BE2C (cell line): ENCODE data around the gene WWP2.
"Not testable (repeated sequence)": the region's sequence is repeated elsewhere in the genome, so short reads cannot be mapped to it uniquely, and the experiment has no call there.

Source experiments
- DNase-seq: peaks from one replicate; pipeline ENCODE4 v3.0.0-alpha.2; 2020
- H3K27me3 ChIP-seq: fragments of 250-450 bp; sonication (Bioruptor Pico); 2 replicates; pipeline ENCODE4 v1.5.1; 2020; ENCODE audit warnings: mild to moderate bottlenecking
- H3K36me3 ChIP-seq: fragments of 250-450 bp; sonication (Bioruptor Pico); 2 replicates; pipeline ENCODE4 v1.5.1; 2020; ENCODE audit warnings: mild to moderate bottlenecking
- H3K4me1 ChIP-seq: fragments of 250-450 bp; sonication (Bioruptor Pico); 2 replicates; pipeline ENCODE4 v1.5.1; 2020
- H3K4me3 ChIP-seq: 2 replicates; pipeline ENCODE4 v1.5.1; 2011; ENCODE audit warnings: low read depth, low read length
- H3K9me3 ChIP-seq: fragments of 250-450 bp; sonication (Bioruptor Pico); 2 replicates; pipeline ENCODE4 v1.5.1; 2020
- TF ChIP-seq, protein P1 (sequence below): IDR thresholded peaks from 2 replicates; pipeline ENCODE4 v1.5.1; 2012; ENCODE audit warnings: mild to moderate bottlenecking, low read depth, low read length

The WWP2 gene

DNA sequence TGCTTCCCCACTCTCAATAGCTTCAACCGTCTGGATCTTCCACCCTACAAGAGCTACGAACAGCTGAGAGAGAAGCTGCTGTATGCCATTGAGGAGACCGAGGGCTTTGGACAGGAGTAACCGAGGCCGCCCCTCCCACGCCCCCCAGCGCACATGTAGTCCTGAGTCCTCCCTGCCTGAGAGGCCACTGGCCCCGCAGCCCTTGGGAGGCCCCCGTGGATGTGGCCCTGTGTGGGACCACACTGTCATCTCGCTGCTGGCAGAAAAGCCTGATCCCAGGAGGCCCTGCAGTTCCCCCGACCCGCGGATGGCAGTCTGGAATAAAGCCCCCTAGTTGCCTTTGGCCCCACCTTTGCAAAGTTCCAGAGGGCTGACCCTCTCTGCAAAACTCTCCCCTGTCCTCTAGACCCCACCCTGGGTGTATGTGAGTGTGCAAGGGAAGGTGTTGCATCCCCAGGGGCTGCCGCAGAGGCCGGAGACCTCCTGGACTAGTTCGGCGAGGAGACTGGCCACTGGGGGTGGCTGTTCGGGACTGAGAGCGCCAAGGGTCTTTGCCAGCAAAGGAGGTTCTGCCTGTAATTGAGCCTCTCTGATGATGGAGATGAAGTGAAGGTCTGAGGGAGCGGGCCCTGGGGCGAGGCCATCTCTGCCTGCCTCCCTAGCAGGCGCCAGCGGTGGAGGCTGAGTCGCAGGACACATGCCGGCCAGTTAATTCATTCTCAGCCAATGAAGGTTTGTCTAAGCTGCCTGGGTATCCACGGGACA lies 177.9 kb downstream of the WWP2 start:
- Histone ChIP-seq H3K4me1 (peaks cover 18% of the 10 kb centered on the region), H3K9me3 (no peaks in the 10 kb centered on the region), H3K27me3 (no peaks in the 10 kb centered on the region), H3K36me3 (peaks cover 4% of the 10 kb centered on the region; the same call in 1 of the 2 replicates), H3K4me3 (no peak overlapping the region)
- no peak for DNase-seq
- TF ChIP-seq, protein P1, sequence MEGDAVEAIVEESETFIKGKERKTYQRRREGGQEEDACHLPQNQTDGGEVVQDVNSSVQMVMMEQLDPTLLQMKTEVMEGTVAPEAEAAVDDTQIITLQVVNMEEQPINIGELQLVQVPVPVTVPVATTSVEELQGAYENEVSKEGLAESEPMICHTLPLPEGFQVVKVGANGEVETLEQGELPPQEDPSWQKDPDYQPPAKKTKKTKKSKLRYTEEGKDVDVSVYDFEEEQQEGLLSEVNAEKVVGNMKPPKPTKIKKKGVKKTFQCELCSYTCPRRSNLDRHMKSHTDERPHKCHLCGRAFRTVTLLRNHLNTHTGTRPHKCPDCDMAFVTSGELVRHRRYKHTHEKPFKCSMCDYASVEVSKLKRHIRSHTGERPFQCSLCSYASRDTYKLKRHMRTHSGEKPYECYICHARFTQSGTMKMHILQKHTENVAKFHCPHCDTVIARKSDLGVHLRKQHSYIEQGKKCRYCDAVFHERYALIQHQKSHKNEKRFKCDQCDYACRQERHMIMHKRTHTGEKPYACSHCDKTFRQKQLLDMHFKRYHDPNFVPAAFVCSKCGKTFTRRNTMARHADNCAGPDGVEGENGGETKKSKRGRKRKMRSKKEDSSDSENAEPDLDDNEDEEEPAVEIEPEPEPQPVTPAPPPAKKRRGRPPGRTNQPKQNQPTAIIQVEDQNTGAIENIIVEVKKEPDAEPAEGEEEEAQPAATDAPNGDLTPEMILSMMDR = no peak

DNA sequence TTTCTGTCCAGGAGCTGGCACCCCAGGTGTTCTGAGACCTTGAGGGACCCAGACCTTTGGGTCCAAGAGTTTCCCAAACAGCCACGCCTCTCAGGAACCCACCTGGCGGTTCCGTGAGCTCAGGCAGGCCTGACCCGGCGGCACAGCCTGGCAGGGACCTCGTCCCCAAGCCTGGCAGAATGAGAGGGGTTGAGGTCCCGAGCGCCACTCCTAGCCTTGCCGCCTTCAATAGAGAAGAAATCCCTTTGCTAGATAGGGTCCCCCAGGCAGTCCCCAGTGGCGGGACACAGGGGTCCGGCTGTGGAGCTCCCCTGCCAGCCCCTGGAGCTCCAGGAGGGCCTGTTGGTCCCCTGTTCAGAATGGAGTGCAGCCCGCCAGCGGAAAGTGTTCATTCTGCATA lies 178.5 kb downstream of the WWP2 start:
- Histone ChIP-seq H3K36me3 (peaks cover 4% of the 10 kb centered on the region; the same call in 1 of the 2 replicates), H3K4me3 (no peak overlapping the region), H3K9me3 (no peaks in the 10 kb centered on the region), H3K27me3 (no peaks in the 10 kb centered on the region), H3K4me1 (peaks cover 18% of the 10 kb centered on the region)
- DNase-seq = no peak
- TF ChIP-seq, protein P1 = no peak

DNA sequence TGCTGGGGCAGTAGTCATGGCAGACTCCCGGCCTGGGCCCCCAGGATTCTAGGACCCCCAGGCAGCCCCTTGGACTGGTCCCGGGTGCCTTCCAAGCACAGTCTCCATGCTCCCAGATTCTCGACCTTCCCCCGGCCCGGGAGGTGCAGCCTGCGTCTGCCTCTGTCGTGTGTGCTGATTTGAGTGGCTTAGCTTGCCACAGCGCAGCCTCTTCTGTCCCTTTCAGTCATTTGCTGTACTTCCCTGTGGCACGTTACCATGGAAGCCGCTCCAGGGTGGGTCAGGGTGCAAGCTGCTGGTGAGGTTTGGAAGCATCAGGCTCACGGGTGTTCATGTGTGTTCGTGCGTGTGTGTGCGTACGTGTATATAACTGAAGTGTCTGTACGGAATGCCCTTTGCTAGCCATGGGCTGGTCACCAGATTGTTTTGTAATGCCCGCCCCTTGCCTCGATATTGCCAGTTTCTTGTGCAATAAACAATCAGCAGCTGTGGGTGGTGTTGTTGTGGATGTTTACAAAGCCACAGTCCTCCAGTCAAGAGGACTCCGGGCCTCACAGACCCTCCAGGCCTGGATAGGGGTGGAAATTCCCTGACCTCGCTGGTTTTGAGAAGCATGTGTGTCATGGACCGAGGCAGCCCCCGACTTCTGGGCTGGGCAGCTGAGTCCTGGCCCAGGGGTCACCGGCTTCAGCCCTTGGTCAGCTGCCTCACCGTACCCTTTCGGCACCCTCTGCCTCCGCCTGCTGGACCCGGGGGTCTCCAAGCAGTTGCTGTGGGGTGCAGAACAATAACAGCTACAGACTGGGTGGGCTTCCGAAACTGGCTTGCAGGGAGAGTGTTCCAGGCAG lies 179.3 kb downstream of the WWP2 start:
- H3K36me3 ChIP-seq = peaks cover 4% of the 10 kb centered on the region; the same call in 1 of the 2 replicates
- TF ChIP-seq, protein P1 = no peak
- peaks cover 18% of the 10 kb centered on the region for H3K4me1 ChIP-seq
- H3K4me3 ChIP-seq = no peak overlapping the region
- H3K9me3 ChIP-seq = no peaks in the 10 kb centered on the region
- no peaks in the 10 kb centered on the region for H3K27me3 ChIP-seq
- DNase-seq = no peak

DNA sequence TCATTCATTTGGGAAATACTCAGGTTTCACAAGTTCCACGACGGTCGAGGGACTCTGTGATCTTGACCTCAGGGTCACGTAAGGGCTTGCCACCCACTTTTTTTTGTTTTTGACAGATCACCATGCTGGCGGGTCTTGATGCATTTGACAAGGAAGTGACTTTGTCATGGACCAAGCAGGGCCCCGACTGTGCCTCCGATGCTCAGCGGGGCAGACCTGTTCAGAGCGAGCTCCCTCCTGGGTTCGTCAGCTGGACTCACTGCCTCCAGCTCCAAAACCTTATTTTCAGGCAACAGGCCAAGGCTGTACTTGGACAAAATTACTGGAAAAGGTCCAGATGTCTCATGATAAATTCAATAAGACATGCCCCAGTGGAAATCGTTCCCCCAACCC lies 180.0 kb downstream of the WWP2 start:
- no peaks in the 10 kb centered on the region for H3K9me3 ChIP-seq
- peak; percentile 62 for DNase-seq
- no peaks in the 10 kb centered on the region for H3K27me3 ChIP-seq
- no peak overlapping the region for H3K4me3 ChIP-seq
- H3K4me1 ChIP-seq = peaks cover 18% of the 10 kb centered on the region
- peaks cover 4% of the 10 kb centered on the region; the same call in 1 of the 2 replicates for H3K36me3 ChIP-seq
- TF ChIP-seq, protein P1 = no peak

DNA sequence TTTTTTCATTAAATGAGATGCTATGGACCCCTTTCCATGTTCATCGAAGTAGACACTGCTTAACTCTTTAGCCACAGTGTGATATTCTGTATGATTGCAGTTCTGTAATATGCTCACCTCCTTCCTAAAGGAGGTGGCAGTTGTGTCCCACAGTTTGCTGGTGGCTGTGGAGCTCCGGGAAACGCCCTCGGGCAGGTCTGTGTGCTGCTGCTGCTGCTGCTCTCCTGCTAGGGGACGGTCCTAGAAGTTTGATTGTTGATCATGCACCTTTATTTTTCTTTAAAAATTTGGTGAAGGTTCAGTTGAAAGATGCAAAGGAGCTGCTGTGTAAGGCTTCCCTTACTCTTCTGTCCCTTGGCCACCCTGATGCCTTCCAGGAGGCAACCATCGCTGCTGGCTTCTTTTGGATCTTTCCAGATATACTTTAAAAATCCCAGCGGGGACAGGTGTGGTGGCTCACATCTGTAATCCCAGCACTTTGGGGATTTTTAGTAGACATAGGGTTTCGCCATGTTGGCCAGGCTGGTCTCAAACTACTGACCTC lies 180.6 kb downstream of the WWP2 start:
- Histone ChIP-seq H3K4me3 (no peak overlapping the region), H3K9me3 (no peaks in the 10 kb centered on the region), H3K27me3 (no peaks in the 10 kb centered on the region), H3K36me3 (peaks cover 1% of the 10 kb centered on the region; the same call in 1 of the 2 replicates), H3K4me1 (peaks cover 18% of the 10 kb centered on the region)
- DNase-seq = no peak
- TF ChIP-seq, protein P1 = no peak

DNA sequence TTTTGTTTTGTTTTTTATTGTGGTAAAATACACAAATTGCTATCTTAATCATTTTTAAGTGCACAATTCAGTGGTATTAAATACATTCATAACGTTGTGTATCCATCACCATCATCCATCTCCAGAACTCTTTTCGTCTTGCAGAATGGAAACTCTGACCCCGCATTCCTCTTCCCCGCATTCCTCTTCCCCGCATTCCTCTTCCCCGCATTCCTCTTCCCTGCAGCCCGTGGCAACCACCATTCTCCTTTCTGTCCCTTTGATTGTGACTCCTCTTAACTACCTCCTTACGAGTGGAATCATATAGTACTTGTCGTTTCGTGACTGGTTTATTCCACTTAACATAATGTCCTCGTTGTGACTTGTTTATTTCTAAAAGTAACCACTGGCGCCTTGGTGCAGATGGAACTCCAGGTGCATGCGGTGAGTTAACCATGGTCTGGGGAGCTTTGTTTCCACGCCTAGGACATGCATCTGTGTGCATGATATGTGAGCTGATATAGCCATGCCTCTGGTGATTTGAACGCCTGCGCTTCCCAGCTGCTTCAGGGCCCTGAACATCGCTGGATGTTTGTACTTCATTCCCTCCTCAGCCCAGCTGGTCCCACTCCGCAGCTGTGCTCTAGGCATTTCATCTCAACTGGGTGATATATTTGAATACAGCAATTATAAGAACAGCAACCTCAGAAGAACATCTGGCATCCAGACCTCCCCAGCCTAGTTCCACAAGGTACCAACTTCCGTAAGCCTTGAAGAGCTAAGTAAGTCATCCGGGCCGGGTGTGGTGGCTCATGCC lies 181.3 kb downstream of the WWP2 start:
- not testable (repeated sequence) for H3K27me3 ChIP-seq, H3K4me3 ChIP-seq, DNase-seq, H3K9me3 ChIP-seq, H3K36me3 ChIP-seq
- H3K4me1 ChIP-seq = peaks cover 18% of the 10 kb centered on the region

DNA sequence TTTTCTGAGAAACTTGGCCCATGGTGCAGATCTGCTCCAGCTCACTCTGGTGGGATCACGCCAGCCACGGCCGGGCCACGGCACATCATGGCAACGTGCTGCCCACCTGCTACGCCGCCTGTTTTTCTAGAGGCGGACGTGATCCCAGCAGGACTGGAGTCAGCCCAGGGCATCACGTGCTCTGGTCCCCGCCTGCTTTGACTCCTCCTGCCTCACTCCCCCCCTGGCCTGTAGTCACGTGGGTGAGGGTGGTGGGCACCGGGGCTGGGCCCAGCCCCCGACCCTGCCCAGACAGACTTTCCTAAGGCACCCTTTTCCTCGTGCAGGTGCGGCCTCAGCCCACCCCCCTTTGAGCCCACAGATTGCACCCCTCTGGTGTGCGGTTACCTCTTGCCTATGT lies 188.3 kb downstream of the WWP2 start:
- H3K9me3 ChIP-seq, DNase-seq, H3K27me3 ChIP-seq, H3K4me1 ChIP-seq, H3K36me3 ChIP-seq, H3K4me3 ChIP-seq: not testable (repeated sequence)

DNA sequence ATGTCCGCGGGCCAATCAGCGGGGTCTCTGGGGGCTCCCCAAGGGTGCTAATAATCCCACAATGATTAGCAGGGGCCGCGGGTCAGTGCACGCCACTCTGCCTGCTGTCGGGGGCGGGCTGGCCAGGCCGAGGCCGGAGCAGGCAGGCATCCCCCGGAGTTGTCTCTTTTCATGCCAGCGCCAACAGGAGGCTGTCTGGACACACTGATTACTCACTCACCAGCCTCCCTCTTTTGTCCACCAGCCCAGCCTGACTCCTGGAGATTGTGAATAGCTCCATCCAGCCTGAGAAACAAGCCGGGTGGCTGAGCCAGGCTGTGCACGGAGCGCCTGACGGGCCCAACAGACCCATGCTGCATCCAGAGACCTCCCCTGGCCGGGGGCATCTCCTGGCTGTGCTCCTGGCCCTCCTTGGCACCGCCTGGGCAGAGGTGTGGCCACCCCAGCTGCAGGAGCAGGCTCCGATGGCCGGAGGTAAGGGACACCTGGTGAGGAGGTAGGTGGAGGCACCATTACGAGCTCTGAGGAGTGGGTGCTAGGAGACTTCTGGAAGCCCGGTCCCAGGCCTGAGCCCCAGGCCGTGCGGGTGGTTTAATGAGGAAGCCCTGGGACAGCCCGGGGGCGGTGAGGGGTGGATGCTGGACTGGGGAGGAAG lies 189.0 kb downstream of the WWP2 start, which contains the start of gene CLEC18A:
Gene CLEC18A, plus strand, starts transcription at position 318 of the 655 bp plus-strand sequence. Its CDS starts 33 bp downstream, at position 351.
- DNase-seq, H3K9me3 ChIP-seq, H3K4me1 ChIP-seq, H3K27me3 ChIP-seq, H3K36me3 ChIP-seq, H3K4me3 ChIP-seq: not testable (repeated sequence)

DNA sequence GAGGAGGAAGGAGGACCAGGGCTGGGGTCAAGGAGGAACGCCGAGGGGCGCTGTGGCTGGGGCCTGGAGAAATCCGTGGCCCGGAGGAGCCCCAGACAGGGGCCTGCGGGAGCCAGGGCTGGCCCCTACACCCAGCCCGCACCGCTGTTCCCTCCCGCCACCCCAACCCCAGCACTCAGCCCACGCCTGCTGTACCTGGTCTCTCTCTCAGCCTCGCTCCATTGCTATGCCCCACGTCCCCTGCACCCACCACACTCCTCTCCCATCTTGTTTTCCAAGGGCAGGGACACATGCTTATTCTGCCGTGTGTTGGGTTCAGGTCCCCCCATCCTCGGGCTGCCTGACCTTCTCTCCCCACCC lies 189.5 kb downstream of the WWP2 start:
- H3K27me3 ChIP-seq, DNase-seq, H3K36me3 ChIP-seq, H3K4me1 ChIP-seq, H3K9me3 ChIP-seq, H3K4me3 ChIP-seq: not testable (repeated sequence)
